GM10248 (cell line): Measurements from ENCODE around the gene KRT83.
"Not testable (repeated sequence)": the region's sequence is repeated elsewhere in the genome, so short reads cannot be mapped to it uniquely, and the experiment has no call there.

Experiments used
- CTCF ChIA-PET: fragments of 300-600 bp; sonication (Branson Sonifier 250); formaldehyde crosslinking; extraction: SDS; loops from one replicate; lab custom pipeline; 2021; ENCODE audit warnings: antibody characterized with exemption; lab: Yijun Ruan, JAX
- POLR2A ChIA-PET: fragments of 350-650 bp; sonication (Branson Sonifier 250); formaldehyde crosslinking; extraction: SDS; loops from one replicate; lab custom pipeline; 2020; ENCODE audit warnings: antibody characterized with exemption; lab: Yijun Ruan, JAX
- DNase-seq: peaks from one replicate; pipeline ENCODE4 v3.0.0; 2012; ENCODE audit errors: extremely low spot score
- CTCF ChIP-seq: IDR thresholded peaks from 2 replicates; pipeline ENCODE4 v1.5.1; 2012; ENCODE audit warnings: mild to moderate bottlenecking, low read depth; ENCODE audit errors: extremely low read depth, missing control alignments, control extremely low read depth

The KRT83 gene

GRCh38 chr12:52350021-52350620 lies 28.9 kb upstream of the KRT83 start:
- CTCF ChIA-PET = interaction anchor here (1.2 to 1.9 kb wide), 2 partner anchors 11 to 20 kb away, joined by 4 to 5 read pairs; no protein-coding TSS in a partner anchor
- POLR2A ChIA-PET = no interaction called here
- no peak for TF ChIP-seq CTCF
- no peak for DNase-seq

- POLR2A ChIA-PET = no interaction called here
Measured at GRCh38 chr12:52349196-52349595, 28.0 kb upstream of the KRT83 start.

GRCh38 chr12:52347551-52348510 lies 26.6 kb upstream of the KRT83 start:
- no peak for DNase-seq
- no peak for TF ChIP-seq CTCF
- ChIA-PET CTCF (interaction anchor here (1.2 kb wide), 1 partner anchor 25 kb away, joined by 3 read pairs; no protein-coding TSS in a partner anchor), POLR2A (no interaction called here)

More at GRCh38 chr12:52349196-52349595, 28.0 kb upstream of the KRT83 start:
- no peak for DNase-seq
- no peak for TF ChIP-seq CTCF
- CTCF ChIA-PET = interaction anchor here (1.2 kb wide), 1 partner anchor 12 kb away, joined by 4 read pairs; no protein-coding TSS in a partner anchor

GRCh38 chr12:52347016-52347415 lies 25.8 kb upstream of the KRT83 start:
- no peak for DNase-seq
- POLR2A ChIA-PET = no interaction called here
- no peak for TF ChIP-seq CTCF
- CTCF ChIA-PET = interaction anchor here (1.2 kb wide), 1 partner anchor 26 kb away, joined by 3 read pairs; no protein-coding TSS in a partner anchor

GRCh38 chr12:52346593-52346992 lies 25.4 kb upstream of the KRT83 start:
- DNase-seq = no peak
- CTCF ChIA-PET = interaction anchor here (1.2 kb wide), 1 partner anchor 26 kb away, joined by 3 read pairs; no protein-coding TSS in a partner anchor
- no peak for TF ChIP-seq CTCF
- POLR2A ChIA-PET = no interaction called here

- DNase-seq, POLR2A ChIA-PET: not testable (repeated sequence)
- CTCF ChIA-PET = interaction anchor here (1.2 kb wide), 1 partner anchor 28 kb away, joined by 3 read pairs; no protein-coding TSS in a partner anchor
Measured at GRCh38 chr12:52345041-52345440, 23.8 kb upstream of the KRT83 start.

GRCh38 chr12:52344111-52344510 lies 22.9 kb upstream of the KRT83 start:
- ChIA-PET POLR2A (no interaction called here), CTCF (interaction anchor here (1.0 to 1.2 kb wide), 2 partner anchors 17 to 29 kb away, joined by 3 read pairs; no protein-coding TSS in a partner anchor)
- no peak for DNase-seq
- no peak for TF ChIP-seq CTCF
